Thyroid gland (tissue), 4 donors: ENCODE measurements around the gene POMP.

Experiments used
- CTCF ChIP-seq, 6 experiments: fragments of 200-600 bp in 3 of 6; fragments of 450-650 bp in 3 of 6; sonication (generic) in 3 of 6; IDR thresholded peaks; one replicate each; pipeline ENCODE4 v1.5.1; 2016 to 2019; ENCODE audit warnings: antibody characterized with exemption in 6 of 6, mild to moderate bottlenecking in 2 of 6, inconsistent platforms in 1 of 6, moderate library complexity in 1 of 6
- POLR2A ChIP-seq, 2 donors: fragments of 450-650 bp; IDR thresholded peaks; one replicate each; pipeline ENCODE4 v1.6.1; 2017; ENCODE audit warnings: antibody characterized with exemption in 2 of 2, mild to moderate bottlenecking in 2 of 2, moderate library complexity in 1 of 2

GRCh38 chr13:28655561-28655960 is 3.4 kb upstream of the POMP start:
- TF ChIP-seq CTCF (IDR thresholded peaks at IDR 0.05) (no peak), POLR2A (IDR thresholded peaks at IDR 0.05) (no peak)
